Fibroblast of lung (primary cell): ENCODE measurements around the gene SCTR.

ENCODE experiments used
- CTCF ChIP-seq, 2 donors: IDR thresholded peaks in 1 of 2; conservative IDR thresholded peaks in 1 of 2; 1 replicate in 1 of 2; 2 replicates in 1 of 2; pipeline ENCODE4 v1.5.1; 2011 to 2012; ENCODE audit warnings: low read length in 2 of 2, control low read depth in 1 of 2, inconsistent platforms in 1 of 2, low read depth in 1 of 2, mild to moderate bottlenecking in 1 of 2
- EZH2 ChIP-seq: IDR thresholded peaks from 2 replicates; pipeline ENCODE4 v1.5.1; 2012; ENCODE audit warnings: low read length, control low read depth, mild to moderate bottlenecking; ENCODE audit errors: missing control alignments

DNA sequence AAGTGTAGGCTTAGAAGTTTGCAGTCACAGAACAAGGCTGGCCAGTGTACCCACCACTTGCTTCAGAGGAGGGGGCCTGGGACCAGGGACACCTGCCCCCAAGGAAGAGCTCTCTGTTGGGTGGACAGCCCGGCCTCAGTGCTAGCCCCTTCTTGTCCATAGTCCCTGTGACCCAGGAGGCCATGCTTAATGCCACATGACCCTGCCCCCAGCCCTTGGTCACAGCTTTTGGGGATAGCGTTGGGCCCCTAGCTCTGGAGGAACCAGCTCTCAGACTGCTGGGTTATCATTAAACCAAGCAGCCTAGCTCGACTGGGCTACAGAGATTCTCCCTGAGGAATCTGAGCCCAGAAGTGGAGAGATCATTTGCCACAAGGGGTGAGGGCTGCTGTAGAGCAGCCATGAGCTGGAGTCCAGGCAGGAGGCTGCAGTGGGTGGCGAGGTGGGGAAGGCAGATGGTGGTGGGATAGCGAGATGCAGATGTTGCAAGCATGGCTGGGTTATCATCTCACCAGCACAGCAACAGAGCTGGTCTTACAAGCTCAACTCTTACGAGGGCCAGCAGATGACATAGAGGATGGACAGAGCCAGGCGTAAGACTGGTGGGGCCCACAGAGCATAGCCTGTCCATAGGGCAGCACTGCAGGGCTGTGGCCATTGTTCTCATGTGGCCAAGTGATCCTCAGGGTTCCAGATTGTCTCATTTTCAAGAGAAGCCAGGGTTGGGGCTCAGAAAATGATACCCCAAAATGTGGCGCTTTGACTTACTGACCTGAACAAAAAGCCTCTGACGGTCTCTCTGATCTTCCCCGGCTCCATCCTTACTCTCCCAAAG, 99.8 kb downstream of the SCTR start:
- TF ChIP-seq CTCF (conservative IDR thresholded peaks at IDR 0.05 in 1 of 2, IDR thresholded peaks at IDR 0.05 in 1 of 2; ENCODE audit: low read depth in 1 of 2, low read length in 2 of 2): no peak
- no peak for TF ChIP-seq EZH2
